PC-3 (cell line): Measurements from ENCODE around the gene PDZD2. TPM values are rescaled to one million over a fixed set of nuclear protein-coding genes. Genes with fewer than 3 reads are reported as not detected.

Experiments
- ATAC-seq: fragments of 200-7000 bp; cut with Tn5 transposase; 2 replicates; pipeline ENCODE4 v1.9.1; 2020; ENCODE audit warnings: mild to moderate bottlenecking, moderate library complexity
- BruUV-seq: library from RNA; stranded (reverse); fragments of 400-500 nt; replicated peaks from 2 replicates; lab custom pipeline; 2021; lab: Mats Ljungman, UMichigan
- CTCF ChIA-PET: fragments of 300-600 bp; sonication (Branson Sonifier 250); formaldehyde crosslinking; loops from one replicate; lab custom pipeline; 2022; ENCODE audit warnings: antibody characterized with exemption; lab: Charles Lee
- POLR2A ChIA-PET: fragments of 300-600 bp; sonication (Branson Sonifier 250); formaldehyde crosslinking; loops from one replicate; lab custom pipeline; 2022; ENCODE audit warnings: antibody characterized with exemption; ENCODE audit not compliant: unreplicated experiment; lab: Charles Lee
- DNase-seq: peaks from one replicate; pipeline ENCODE4 v3.0.0-alpha.2; 2015
- H2AFZ ChIP-seq: fragments of 300-600 bp; sonication (generic); 2 replicates; pipeline ENCODE4 v1.6.0; 2016; ENCODE audit warnings: antibody characterized with exemption, low read length
- H3F3A ChIP-seq: fragments of 300-600 bp; sonication (generic); one replicate; pipeline ENCODE4 v1.6.0; 2017; ENCODE audit warnings: antibody characterized with exemption, low read length, control low read depth, mild to moderate bottlenecking; ENCODE audit not compliant: unreplicated experiment
- H3K27ac ChIP-seq: fragments of 300-600 bp; sonication (generic); 2 replicates; pipeline ENCODE4 v1.5.1; 2016; ENCODE audit warnings: mild to moderate bottlenecking, low read length
- H3K27me3 ChIP-seq: fragments of 300-600 bp; sonication (generic); 2 replicates; pipeline ENCODE4 v1.6.1; 2016; ENCODE audit warnings: low read length, mixed read lengths
- H3K36me3 ChIP-seq: fragments of 300-600 bp; sonication (generic); 2 replicates; pipeline ENCODE4 v1.6.1; 2016; ENCODE audit warnings: low read depth, mixed run types, low read length, mixed read lengths
- H3K4me1 ChIP-seq: fragments of 300-600 bp; sonication (generic); 2 replicates; pipeline ENCODE4 v1.5.1; 2016; ENCODE audit warnings: low read length; ENCODE audit not compliant: insufficient read depth
- H3K4me2 ChIP-seq: fragments of 300-600 bp; sonication (generic); 2 replicates; pipeline ENCODE4 v1.6.0; 2016; ENCODE audit warnings: low read length
- H3K4me3 ChIP-seq: fragments of 300-600 bp; sonication (generic); 2 replicates; pipeline ENCODE4 v1.5.1; 2016; ENCODE audit warnings: mild to moderate bottlenecking, low read length, mixed read lengths
- H3K79me2 ChIP-seq: fragments of 300-600 bp; sonication (generic); 2 replicates; pipeline ENCODE4 v1.6.1; 2017; ENCODE audit warnings: low read length, mixed read lengths
- H3K9ac ChIP-seq: fragments of 300-600 bp; sonication (generic); 2 replicates; pipeline ENCODE4 v1.6.0; 2016; ENCODE audit warnings: mild to moderate bottlenecking, low read length
- H3K9me2 ChIP-seq: fragments of 300-600 bp; sonication (generic); replicated peaks from 2 replicates; pipeline ENCODE4 v1.6.1; 2016; ENCODE audit warnings: mixed run types, low read length, mixed read lengths
- H3K9me3 ChIP-seq: fragments of 300-600 bp; sonication (generic); 2 replicates; pipeline ENCODE4 v1.6.1; 2016; ENCODE audit warnings: low read length, mixed read lengths
- H4K20me1 ChIP-seq: fragments of 300-600 bp; sonication (generic); 2 replicates; pipeline ENCODE4 v1.6.1; 2016; ENCODE audit warnings: low read length, mixed read lengths
- EZH2 ChIP-seq: fragments of 300-600 bp; sonication (generic); IDR thresholded peaks from one replicate; pipeline ENCODE4 v1.6.1; 2017; ENCODE audit warnings: antibody characterized with exemption, mild to moderate bottlenecking, low read length; ENCODE audit not compliant: unreplicated experiment
- EZH2phosphoT487 ChIP-seq: fragments of 300-600 bp; sonication (generic); IDR thresholded peaks from 2 replicates; pipeline ENCODE4 v1.6.1; 2018; ENCODE audit warnings: mild to moderate bottlenecking, antibody characterized with exemption, low read length, borderline replicate concordance
- intact Hi-C: fragments of 100-400 bp; cut with micrococcal nuclease; formaldehyde crosslinking; loops from 2 replicates; pipeline ENCODE4 v1.9.0; 2023
- total RNA-seq: library from RNA; depleted of rRNA; stranded (reverse); fragments of >200 nt; gene quantifications from 2 replicates; pipeline ENCODE4 v1.2.3, GENCODE V29; 2014
- TF ChIP-seq, protein P1 (sequence below): fragments of 300-600 bp; sonication (generic); conservative IDR thresholded peaks from 2 replicates; pipeline ENCODE4 v1.5.1; 2017; ENCODE audit warnings: antibody characterized with exemption, low read depth, mild to moderate bottlenecking, low read length

The PDZD2 gene
- total RNA-seq, 1 experiment from 2014 or later, result 2.0 TPM

DNA sequence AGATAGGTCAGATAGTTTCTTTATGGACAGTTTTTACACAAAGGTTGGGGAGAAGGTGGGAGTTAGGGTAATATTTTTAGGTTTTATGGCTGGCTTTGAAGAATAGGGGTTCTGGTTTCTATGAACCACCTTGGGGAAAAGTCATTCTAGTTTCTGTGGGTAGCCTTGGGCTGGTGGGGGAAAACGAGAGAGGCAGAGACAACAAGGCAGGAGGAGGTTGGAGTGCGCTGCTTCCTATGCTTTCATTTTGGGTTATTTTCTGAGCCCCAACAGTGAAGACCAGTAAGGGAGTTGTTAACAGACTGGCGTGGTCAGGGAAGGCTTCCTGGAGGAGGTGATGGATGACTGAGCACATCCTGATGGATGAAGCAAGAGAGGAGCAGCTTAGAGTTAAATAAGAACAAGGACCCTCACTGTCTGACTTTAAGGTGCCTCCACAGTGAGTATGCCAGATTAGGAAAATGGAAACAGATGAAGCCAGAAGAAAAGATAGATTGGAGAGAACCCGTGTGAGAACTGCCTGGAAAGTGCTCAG, 81.9 kb downstream of the PDZD2 start:
- DNase-seq (no peak), ATAC-seq (no peak)
- H3K4me3 ChIP-seq, result no peak overlapping the region
- H3K9me3 ChIP-seq, result no peaks in the 10 kb centered on the region
- no peaks in the 10 kb centered on the region for H4K20me1 ChIP-seq
- TF ChIP-seq EZH2, result no peak
- TF ChIP-seq, protein P1, sequence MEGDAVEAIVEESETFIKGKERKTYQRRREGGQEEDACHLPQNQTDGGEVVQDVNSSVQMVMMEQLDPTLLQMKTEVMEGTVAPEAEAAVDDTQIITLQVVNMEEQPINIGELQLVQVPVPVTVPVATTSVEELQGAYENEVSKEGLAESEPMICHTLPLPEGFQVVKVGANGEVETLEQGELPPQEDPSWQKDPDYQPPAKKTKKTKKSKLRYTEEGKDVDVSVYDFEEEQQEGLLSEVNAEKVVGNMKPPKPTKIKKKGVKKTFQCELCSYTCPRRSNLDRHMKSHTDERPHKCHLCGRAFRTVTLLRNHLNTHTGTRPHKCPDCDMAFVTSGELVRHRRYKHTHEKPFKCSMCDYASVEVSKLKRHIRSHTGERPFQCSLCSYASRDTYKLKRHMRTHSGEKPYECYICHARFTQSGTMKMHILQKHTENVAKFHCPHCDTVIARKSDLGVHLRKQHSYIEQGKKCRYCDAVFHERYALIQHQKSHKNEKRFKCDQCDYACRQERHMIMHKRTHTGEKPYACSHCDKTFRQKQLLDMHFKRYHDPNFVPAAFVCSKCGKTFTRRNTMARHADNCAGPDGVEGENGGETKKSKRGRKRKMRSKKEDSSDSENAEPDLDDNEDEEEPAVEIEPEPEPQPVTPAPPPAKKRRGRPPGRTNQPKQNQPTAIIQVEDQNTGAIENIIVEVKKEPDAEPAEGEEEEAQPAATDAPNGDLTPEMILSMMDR, result no peak
- TF ChIP-seq EZH2phosphoT487, result no peak
- no peaks in the 10 kb centered on the region for H3K9me2 ChIP-seq
- ChIA-PET POLR2A (no interaction called here), CTCF (no interaction called here)
- H3K4me2 ChIP-seq, result no peak overlapping the region
- no peak overlapping the region for H3K27ac ChIP-seq
- H3K4me1 ChIP-seq, result no peaks in the 10 kb centered on the region
- H3K36me3 ChIP-seq, result no peaks in the 10 kb centered on the region
- no peaks in the 10 kb centered on the region for H3K79me2 ChIP-seq
- no TSS peak for BruUV-seq
- no peak overlapping the region for H3K9ac ChIP-seq
- H3K27me3 ChIP-seq, result peaks cover 15% of the 10 kb centered on the region; the same call in 1 of the 2 replicates
- no peaks in the 10 kb centered on the region for H3F3A ChIP-seq
- no peak overlapping the region for H2AFZ ChIP-seq
- intact Hi-C loops, result no loop called here

DNA sequence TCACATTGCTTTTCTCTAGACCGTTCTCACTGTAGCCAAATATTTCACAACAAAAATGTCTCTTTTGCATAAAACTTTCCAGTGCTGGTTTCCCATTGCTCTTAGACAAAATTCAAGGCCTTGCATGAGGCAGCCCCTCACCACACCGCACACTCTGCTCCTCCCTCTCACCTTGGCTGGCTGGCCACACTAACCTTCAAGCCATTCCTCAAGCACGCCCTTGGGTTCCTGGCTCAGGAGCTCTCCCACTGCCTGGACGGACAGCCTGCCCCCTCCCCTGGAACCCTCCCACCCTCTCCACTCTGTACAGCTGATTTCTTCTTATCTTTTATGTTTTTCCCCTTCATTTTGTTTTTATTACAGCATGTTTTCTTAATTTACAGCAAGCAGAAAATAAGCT, 83.2 kb downstream of the PDZD2 start:
- POLR2A ChIA-PET, result no interaction called here
- intact Hi-C loops, result no loop called here

DNA sequence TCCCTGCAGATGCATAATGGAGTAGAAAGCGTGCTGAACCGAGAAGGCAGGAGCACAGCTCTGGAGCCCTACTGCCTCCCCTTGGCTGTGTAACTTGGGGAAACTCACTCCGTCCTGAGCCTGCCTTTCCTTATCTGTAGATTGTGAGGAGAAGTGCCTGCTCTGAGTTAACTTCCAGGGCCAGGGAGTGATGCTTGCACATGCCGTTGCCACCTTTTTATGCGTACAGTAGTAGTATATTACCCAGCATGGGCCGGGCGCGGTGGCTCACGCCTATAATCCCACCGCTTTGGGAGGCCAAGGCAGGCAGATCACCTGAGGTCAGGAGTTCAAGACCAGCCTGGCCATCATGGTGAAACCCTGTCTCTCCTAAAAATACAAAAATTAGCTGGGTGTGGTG, 87.1 kb downstream of the PDZD2 start:
- no peak overlapping the region for H3K4me2 ChIP-seq
- H3K36me3 ChIP-seq, result no peaks in the 10 kb centered on the region
- intact Hi-C loops, result no loop called here
- no peaks in the 10 kb centered on the region for H4K20me1 ChIP-seq
- no peaks in the 10 kb centered on the region for H3K9me3 ChIP-seq
- H3K9me2 ChIP-seq, result no peaks in the 10 kb centered on the region
- ATAC-seq (no peak), DNase-seq (no peak)
- no peaks in the 10 kb centered on the region for H3F3A ChIP-seq
- H3K4me3 ChIP-seq, result no peak overlapping the region
- CTCF ChIA-PET, result no interaction called here
- peaks cover 20% of the 10 kb centered on the region; the same call in 1 of the 2 replicates for H3K27me3 ChIP-seq
- H3K4me1 ChIP-seq, result no peaks in the 10 kb centered on the region
- no peak overlapping the region for H3K9ac ChIP-seq
- POLR2A ChIA-PET, result no interaction called here
- no TSS peak for BruUV-seq
- no peak overlapping the region for H2AFZ ChIP-seq
- no peak overlapping the region for H3K27ac ChIP-seq
- no peaks in the 10 kb centered on the region for H3K79me2 ChIP-seq
- TF ChIP-seq EZH2phosphoT487, result no peak

More for the DNA sequence above, 83.2 kb downstream of the PDZD2 start:
- Histone ChIP-seq H2AFZ (no peak overlapping the region), H3K27me3 (0 out of 2 replicates have a peak, but pooled peaks cover 16% of the 10 kb centered on the region), H4K20me1 (no peaks in the 10 kb centered on the region), H3K9me2 (no peaks in the 10 kb centered on the region), H3F3A (no peaks in the 10 kb centered on the region), H3K27ac (no peak overlapping the region), H3K9ac (no peak overlapping the region), H3K9me3 (no peaks in the 10 kb centered on the region), H3K79me2 (no peaks in the 10 kb centered on the region), H3K4me3 (no peak overlapping the region), H3K4me2 (no peak overlapping the region), H3K36me3 (no peaks in the 10 kb centered on the region), H3K4me1 (no peaks in the 10 kb centered on the region)
- CTCF ChIA-PET, result no interaction called here
- no peak for DNase-seq
- BruUV-seq, result no TSS peak
- no peak for ATAC-seq
- TF ChIP-seq, protein P1, result no peak
- TF ChIP-seq EZH2phosphoT487, result no peak
- no peak for TF ChIP-seq EZH2
